HK-2 (cell line): ENCODE data around the gene KDR.

Source experiments
- DNase-seq: peaks from one replicate; pipeline ENCODE4 v3.0.0-alpha.2; 2018; ENCODE audit not compliant: unreplicated experiment

The KDR gene

DNA sequence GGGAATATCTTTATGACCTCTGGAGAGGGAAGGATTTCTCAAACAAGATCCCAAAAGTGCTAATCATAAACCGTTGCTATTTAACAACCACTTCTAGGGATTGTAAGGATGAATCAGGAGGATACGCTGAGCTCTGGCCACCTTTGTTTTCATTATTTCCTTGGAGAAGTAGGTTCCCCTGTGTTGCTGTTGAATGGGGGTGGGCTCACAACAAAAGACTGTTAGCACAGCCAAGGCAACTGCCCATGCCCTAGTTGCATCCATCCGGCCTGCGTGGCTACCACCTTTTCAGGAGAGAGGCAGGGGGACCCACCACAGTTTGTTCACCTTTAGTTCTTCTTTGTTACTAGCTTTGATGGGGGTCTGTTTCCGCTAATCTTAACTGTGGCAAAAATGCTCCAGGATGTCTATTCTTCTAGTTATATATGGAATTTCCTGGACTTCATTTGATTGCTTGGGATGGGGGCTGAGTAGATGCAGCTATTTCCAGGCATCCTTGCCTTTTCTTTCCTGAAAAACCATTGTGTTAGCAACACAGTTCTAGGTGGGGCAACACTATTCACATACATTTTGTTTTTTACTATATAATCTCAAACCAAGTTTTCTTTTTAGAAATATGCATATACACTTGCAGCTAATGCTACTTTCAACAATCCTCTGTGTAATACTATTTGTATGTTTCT lies 95.4 kb downstream of the KDR start:
- no peak for DNase-seq

DNA sequence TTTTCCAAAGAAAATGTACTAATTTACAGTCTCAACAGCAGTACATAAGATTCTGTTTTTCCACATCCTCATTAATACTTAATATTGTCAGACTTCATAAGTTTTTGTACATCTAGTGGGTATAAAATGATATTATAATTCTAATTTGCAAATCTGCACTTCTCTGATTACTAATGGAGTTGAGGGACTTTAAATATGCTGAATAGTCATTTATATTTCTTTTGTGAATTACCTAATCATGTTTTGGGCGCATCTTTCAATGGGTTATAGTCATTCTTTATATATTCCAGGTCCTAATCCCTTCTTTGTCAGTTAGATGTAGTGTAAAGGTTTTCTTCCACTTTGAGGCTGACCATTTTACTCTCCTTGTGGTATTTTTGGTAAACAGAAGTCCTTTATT lies 96.1 kb downstream of the KDR start:
- no peak for DNase-seq
